Esophagus muscularis mucosa (tissue), 3 donors: ENCODE results near the gene THSD4.

Source experiments
- CTCF ChIP-seq, 3 experiments: fragments of 200-600 bp in 2 of 3; fragments of 450-650 bp in 1 of 3; sonication (generic) in 2 of 3; IDR thresholded peaks; one replicate each; pipeline ENCODE4 v1.5.1; 2017 to 2019; ENCODE audit warnings: antibody characterized with exemption in 3 of 3, mild to moderate bottlenecking in 2 of 3, moderate library complexity in 1 of 3
- POLR2A ChIP-seq: fragments of 450-650 bp; IDR thresholded peaks from one replicate; pipeline ENCODE4 v1.6.1; 2017; ENCODE audit warnings: antibody characterized with exemption, moderate library complexity, mild to moderate bottlenecking, low read depth

DNA sequence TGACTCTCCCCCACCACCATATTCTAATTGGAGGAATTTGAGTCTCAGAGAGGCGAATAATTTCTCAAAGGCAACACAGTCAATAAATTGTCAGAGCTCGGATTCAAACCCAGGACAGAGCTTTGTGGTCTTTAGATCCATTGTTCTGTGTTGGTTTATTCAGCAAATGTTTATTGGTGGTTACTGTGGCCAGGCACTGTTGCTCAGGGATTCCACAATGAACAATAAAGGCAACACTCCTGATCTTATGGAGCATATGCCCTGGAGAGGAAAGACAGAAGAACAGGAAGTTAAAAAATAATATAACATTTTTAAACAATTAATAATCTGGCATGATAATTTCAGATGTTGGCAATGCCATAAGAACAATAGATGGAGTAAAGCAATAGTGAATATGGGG is 403.4 kb downstream of the THSD4 start:
- TF ChIP-seq POLR2A: no peak
- no peak for TF ChIP-seq CTCF (IDR thresholded peaks at IDR 0.05)
